RWPE2 (cell line): Measurements from ENCODE around the gene NIN.

ENCODE experiments used
- ATAC-seq: fragments of 200-7000 bp; cut with Tn5 transposase; 3 replicates; pipeline ENCODE4 v1.9.1; 2021; ENCODE audit warnings: low read depth
- DNase-seq: peaks from one replicate; pipeline ENCODE4 v3.0.0-alpha.2; 2020; ENCODE audit warnings: low spot score
- H3K27ac ChIP-seq: fragments of 450-650 bp; 2 replicates; pipeline ENCODE4 v1.5.1; 2017; ENCODE audit warnings: mild to moderate bottlenecking; ENCODE audit not compliant: poor library complexity, severe bottlenecking
- H3K27me3 ChIP-seq: fragments of 250-450 bp; sonication (Bioruptor Pico); 2 replicates; pipeline ENCODE4 v1.5.1; 2021; ENCODE audit warnings: mild to moderate bottlenecking, moderate library complexity; ENCODE audit not compliant: insufficient read depth, poor library complexity, severe bottlenecking
- H3K36me3 ChIP-seq: fragments of 250-450 bp; sonication (Bioruptor Pico); 2 replicates; pipeline ENCODE4 v1.5.1; 2020; ENCODE audit warnings: low read depth, mild to moderate bottlenecking, moderate library complexity
- H3K4me1 ChIP-seq: fragments of 250-450 bp; sonication (Bioruptor Pico); 2 replicates; pipeline ENCODE4 v1.5.1; 2021; ENCODE audit warnings: mild to moderate bottlenecking, moderate library complexity; ENCODE audit not compliant: insufficient read depth, poor library complexity, severe bottlenecking
- H3K4me3 ChIP-seq: fragments of 250-450 bp; sonication (Bioruptor Pico); 2 replicates; pipeline ENCODE4 v1.5.1; 2021; ENCODE audit warnings: mild to moderate bottlenecking, moderate library complexity; ENCODE audit not compliant: severe bottlenecking
- H3K9me3 ChIP-seq: fragments of 250-450 bp; sonication (Bioruptor Pico); 2 replicates; pipeline ENCODE4 v1.5.1; 2021; ENCODE audit warnings: mild to moderate bottlenecking, moderate library complexity; ENCODE audit not compliant: severe bottlenecking
- TF ChIP-seq, protein P1 (sequence below): fragments of 450-650 bp; IDR thresholded peaks from one replicate; pipeline ENCODE4 v1.5.1; 2017; ENCODE audit warnings: mild to moderate bottlenecking, moderate library complexity; ENCODE audit not compliant: poor library complexity, severe bottlenecking

Gene NIN

DNA sequence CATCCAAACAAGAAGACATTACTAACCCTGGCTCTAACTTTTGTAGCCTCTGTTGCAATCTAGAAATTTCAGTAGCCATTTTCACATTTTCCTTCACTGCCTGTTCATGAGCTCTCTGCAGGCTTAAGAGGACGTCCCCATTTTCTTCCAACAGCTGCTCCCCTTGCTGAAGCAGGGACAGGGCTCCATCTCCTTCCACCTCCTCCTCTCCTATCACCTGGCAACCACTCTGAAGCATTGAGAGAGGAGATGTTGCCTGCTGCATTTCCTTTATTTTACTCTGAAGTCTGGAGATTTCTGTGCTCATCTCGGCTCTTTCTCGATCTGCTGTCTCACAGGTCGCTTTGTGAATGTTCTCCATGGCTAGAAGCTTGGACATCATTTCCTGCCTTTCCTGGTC, 73.3 kb downstream of the NIN start:
- Histone ChIP-seq H3K27me3 (no peaks in the 10 kb centered on the region), H3K4me1 (no peaks in the 10 kb centered on the region), H3K36me3 (peaks cover 69% of the 10 kb centered on the region), H3K9me3 (peaks cover 2% of the 10 kb centered on the region), H3K4me3 (no peak overlapping the region), H3K27ac (no peak overlapping the region)
- DNase-seq = no peak
- no peak for ATAC-seq
- TF ChIP-seq, protein P1, sequence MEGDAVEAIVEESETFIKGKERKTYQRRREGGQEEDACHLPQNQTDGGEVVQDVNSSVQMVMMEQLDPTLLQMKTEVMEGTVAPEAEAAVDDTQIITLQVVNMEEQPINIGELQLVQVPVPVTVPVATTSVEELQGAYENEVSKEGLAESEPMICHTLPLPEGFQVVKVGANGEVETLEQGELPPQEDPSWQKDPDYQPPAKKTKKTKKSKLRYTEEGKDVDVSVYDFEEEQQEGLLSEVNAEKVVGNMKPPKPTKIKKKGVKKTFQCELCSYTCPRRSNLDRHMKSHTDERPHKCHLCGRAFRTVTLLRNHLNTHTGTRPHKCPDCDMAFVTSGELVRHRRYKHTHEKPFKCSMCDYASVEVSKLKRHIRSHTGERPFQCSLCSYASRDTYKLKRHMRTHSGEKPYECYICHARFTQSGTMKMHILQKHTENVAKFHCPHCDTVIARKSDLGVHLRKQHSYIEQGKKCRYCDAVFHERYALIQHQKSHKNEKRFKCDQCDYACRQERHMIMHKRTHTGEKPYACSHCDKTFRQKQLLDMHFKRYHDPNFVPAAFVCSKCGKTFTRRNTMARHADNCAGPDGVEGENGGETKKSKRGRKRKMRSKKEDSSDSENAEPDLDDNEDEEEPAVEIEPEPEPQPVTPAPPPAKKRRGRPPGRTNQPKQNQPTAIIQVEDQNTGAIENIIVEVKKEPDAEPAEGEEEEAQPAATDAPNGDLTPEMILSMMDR = no peak

DNA sequence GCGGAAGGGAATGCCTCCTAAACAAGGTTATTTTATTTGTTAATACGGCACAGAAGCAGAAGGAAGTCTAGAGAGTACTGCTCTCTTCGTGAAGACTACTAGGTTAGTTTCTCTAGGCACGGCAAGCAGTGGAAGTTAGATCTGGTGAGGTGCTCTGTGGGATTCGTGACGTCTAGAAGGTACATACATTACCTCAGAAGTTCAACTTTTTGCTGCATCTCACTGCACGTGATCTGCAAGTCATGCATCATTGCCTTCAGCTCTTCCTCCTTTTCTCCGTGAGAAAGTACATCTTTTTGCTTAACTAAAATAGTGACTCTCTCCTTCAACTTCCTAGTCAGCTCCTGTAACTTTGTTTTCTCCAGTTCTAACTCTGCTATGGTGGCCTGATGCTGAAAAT, 74.7 kb downstream of the NIN start:
- DNase-seq (no peak), ATAC-seq (no peak)
- H3K4me1 ChIP-seq = no peaks in the 10 kb centered on the region
- TF ChIP-seq, protein P1 = no peak
- H3K9me3 ChIP-seq = peaks cover 2% of the 10 kb centered on the region
- no peak overlapping the region for H3K4me3 ChIP-seq
- peaks cover 69% of the 10 kb centered on the region for H3K36me3 ChIP-seq
- no peaks in the 10 kb centered on the region for H3K27me3 ChIP-seq
- H3K27ac ChIP-seq = no peak overlapping the region

DNA sequence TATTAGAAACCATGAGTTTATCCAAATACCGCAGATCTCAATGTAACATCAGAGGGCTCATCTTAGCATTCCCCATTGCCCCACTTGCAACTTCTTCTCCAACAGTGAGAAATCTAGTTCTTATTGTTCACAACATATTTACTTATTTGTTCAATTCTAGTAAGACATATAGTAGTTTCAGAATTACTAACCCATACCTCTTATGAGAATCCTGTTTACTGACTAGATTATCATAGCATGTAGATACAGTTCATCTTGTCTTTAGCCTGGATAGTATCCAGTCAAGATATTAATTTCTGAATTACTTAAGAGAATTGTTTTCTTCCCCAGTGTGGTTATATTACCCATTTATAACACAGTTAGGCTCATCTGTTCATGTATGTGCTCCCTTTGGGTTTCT, 80.6 kb downstream of the NIN start:
- no peaks in the 10 kb centered on the region for H3K4me1 ChIP-seq
- peaks cover 68% of the 10 kb centered on the region for H3K36me3 ChIP-seq
- H3K27ac ChIP-seq = no peak overlapping the region
- ATAC-seq = no peak
- peaks cover 2% of the 10 kb centered on the region for H3K9me3 ChIP-seq
- TF ChIP-seq, protein P1 = no peak
- no peaks in the 10 kb centered on the region for H3K27me3 ChIP-seq
- H3K4me3 ChIP-seq = no peak overlapping the region
- no peak for DNase-seq

DNA sequence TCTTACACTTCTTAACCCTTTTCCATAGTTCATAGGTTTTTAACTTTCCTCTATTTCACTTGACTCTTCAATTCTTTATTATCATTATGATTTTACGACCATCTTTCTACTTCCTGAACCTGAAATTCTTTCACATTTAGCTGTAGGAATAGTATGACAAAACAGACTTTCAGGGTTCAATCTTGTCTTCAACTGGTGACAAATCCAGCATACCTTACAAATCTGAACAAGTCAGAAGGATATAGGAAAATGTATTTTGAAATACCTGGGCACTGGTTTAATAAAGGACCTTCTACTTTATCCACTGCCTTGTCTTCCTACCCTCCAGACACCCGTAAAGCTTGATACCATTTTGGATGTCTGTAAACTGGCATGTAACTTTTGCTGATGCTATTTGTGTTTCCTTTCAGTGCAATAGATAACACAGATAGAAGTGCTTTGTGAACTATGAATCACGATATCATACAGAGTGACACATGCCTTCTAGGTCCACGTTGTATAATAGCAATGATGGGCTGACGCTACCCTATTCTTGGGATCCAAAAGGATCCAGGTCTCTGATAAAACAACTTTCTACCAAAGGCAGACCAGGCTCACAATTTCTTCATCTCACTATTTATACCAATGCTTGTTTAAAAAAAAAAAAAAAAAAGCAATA, 85.4 kb downstream of the NIN start:
- TF ChIP-seq, protein P1 = no peak
- ATAC-seq = no peak

DNA sequence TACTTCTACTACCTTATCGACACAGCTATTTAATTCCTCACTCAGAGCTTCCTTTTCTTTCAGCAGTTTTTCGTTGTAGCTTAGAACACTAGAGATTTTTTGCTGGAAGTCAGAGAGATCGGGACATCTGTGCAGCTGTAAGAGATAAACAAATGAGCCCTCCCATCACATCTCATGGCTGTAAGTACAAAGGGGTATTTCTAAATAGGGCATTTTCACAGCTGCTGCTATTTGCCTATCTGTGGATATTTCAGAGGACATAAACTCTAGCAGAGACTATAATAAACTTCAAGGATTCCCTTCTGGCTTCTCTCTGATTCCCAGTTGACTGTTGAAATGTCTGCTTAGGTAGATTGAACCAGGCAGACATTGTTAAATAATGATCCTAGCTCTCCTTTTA, 86.7 kb downstream of the NIN start:
- Histone ChIP-seq H3K9me3 (no peaks in the 10 kb centered on the region), H3K36me3 (peaks cover 53% of the 10 kb centered on the region), H3K4me1 (peaks cover 13% of the 10 kb centered on the region), H3K27me3 (no peaks in the 10 kb centered on the region), H3K4me3 (no peak overlapping the region), H3K27ac (no peak overlapping the region)
- DNase-seq (no peak), ATAC-seq (no peak)
- TF ChIP-seq, protein P1 = no peak

More for the DNA sequence above, 85.4 kb downstream of the NIN start:
- H3K4me3 ChIP-seq = no peak overlapping the region
- DNase-seq = no peak
- H3K9me3 ChIP-seq = no peaks in the 10 kb centered on the region
- H3K27me3 ChIP-seq = no peaks in the 10 kb centered on the region
- peaks cover 13% of the 10 kb centered on the region for H3K4me1 ChIP-seq
- H3K36me3 ChIP-seq = peaks cover 51% of the 10 kb centered on the region
- H3K27ac ChIP-seq = no peak overlapping the region
